HEK293 (cell line): ENCODE results near the gene PEX5L.

ENCODE experiments used
- CTCF ChIP-seq: fragments of 450-650 bp; formaldehyde crosslinking; IDR thresholded peaks from 2 replicates; pipeline ENCODE4 v1.5.1; 2016; ENCODE audit warnings: missing biosample characterization, missing genetic modification characterization
- HOXA7 ChIP-seq: sonication (generic); formaldehyde crosslinking; IDR thresholded peaks from 2 replicates; pipeline ENCODE4 v1.8.1; 2022; ENCODE audit warnings: missing genetic modification reagents, borderline replicate concordance
- ZBTB1 ChIP-seq: fragments of 450-650 bp; formaldehyde crosslinking; IDR thresholded peaks from 2 replicates; pipeline ENCODE4 v1.5.1; 2016; ENCODE audit warnings: missing biosample characterization, missing genetic modification characterization

GRCh38 chr3:179981646-179982045 lies 55.1 kb downstream of the PEX5L start:
- TF ChIP-seq HOXA7 (CRISPR knock-in tag) (no peak), ZBTB1 (no peak), CTCF (tag by site-specific recombination) (no peak)
